HG02571 (cell line): Measurements from ENCODE around the gene TPSD1.
"Not testable (repeated sequence)": the region's sequence is repeated elsewhere in the genome, so short reads cannot be mapped to it uniquely, and the experiment has no call there.

Experiments used
- ATAC-seq: cut with Tn5 transposase; IDR thresholded peaks from one replicate; pipeline ENCODE4 v1.9.1; 2021; ENCODE audit warnings: mild to moderate bottlenecking, moderate library complexity; ENCODE audit not compliant: unreplicated experiment

Gene TPSD1

DNA sequence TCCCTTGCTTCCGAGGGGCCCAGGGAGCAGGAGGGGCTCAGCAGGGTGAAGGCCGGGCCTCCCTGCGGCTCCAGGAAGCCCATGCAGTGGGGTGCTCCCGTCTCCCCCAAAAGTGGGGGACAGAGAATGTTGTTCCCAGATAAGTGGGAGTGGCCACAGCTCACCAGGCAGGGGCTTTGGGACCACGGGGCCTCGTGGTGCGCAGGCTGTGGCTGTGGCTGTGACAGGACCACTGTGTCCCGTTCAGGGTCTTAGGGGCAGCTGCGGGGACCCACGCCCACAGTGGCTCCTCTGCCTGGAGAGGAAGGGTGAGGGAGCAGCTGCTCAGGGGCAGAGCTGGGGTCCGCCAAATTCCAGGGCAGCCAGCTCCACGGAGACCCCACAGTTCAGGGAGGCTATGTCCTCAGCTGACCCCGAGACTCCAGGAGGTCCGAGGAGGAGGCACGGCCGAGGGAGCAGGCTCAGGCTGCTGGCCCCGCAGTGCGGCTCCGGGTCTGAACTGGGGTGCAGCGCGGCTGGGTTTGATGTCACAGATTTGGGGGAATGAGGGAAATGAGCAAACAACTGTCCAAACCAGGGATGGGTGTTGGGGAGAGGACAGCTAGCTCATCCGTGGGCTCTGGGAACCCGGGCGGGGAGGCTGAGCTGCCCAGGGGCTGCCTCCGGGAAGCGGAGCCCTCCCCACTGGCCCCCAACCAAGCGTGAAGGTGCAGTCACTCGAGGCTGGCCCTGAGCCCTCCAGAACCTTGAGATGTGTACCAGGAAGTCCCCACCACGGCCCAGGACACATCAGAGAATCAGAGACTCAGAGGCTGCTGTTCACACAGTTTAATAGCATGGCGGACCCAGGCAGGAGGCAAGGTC is 23.4 kb downstream of the TPSD1 start:
- ATAC-seq: no peak

DNA sequence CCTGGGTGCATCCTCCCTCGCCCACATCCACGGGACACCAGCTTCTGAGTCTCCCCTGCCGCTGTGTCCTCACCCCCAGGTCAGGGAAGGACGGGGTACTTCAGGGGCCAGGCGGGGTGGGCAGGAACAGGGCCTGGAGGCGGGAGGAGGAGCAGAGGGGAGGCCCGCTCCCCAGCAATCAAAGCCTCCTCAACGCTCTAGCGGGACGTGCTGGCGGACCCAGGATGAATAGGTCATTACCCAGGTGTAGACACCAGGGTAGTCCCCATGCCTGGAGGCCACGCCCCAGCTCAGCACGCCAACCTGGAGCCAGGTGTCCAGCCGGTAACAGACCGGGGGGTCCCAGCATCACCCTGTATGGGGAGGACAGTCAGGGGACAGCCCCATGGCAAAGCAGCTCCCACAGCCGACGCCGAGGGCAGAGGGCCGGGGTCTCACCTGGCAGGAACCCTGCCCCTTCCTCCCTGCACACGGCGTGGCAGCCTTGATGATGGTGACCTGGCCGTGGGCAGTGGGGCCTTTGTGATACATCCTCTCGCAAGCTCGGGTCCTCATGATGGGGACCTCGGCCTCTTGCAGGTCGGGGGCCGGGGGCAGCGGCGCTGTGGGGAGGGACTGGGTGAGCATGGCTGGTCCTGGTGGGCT is 24.2 kb downstream of the TPSD1 start:
- no peak for ATAC-seq

DNA sequence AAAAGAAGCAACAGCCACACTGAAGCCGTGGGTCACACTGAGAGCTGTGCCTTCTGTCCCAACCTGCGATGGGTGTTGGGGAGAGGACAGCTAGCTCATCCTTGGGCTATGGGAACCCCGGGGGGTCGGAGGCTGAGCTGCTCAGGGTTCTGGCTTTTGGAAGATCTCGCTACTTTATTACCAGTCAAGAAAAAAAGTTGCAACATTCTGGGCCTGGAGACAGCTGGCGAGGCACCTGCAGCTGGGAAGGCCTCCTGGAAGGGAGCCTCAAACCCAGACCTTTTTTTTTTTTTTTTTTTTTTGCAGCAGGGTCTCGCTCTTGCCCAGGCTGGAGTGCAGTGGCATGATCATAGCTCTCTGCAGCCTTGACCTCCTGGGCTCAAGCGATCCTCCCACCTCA is 24.9 kb downstream of the TPSD1 start:
- ATAC-seq: no peak

- ATAC-seq: no peak
Measured at GRCh38 chr16:1281517-1281916, 25.6 kb downstream of the TPSD1 start.

DNA sequence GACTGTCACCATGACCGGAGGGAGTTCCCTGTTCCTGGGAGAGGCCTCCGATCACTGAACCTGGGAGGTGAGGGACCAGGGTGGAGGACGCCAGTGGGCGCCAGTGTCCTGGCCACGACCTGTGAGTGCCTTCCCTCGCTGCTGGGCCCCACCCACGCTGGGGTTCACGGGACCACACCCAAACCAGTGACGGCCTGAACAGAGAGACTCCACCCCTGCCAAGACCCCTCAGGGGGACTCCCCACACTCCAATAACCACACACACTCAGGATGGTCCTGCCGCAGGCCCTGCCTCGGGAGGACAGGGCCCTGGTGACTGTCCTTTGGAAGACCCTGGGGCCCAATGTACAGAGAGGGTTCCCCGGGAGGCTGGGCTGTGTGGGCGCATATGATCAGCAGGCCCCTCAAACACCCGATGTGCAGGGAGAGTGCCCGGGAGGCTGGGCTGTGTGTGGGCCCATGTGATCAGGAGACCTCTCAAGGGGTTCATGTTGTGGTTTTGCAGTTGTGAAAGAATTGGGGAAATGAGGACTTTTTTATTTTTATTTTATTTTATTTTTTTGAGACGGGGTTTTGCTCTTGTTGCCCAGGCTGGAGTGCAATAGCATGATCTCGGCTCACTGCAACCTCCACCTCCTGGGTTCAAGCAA is 26.6 kb downstream of the TPSD1 start:
- ATAC-seq: no peak

DNA sequence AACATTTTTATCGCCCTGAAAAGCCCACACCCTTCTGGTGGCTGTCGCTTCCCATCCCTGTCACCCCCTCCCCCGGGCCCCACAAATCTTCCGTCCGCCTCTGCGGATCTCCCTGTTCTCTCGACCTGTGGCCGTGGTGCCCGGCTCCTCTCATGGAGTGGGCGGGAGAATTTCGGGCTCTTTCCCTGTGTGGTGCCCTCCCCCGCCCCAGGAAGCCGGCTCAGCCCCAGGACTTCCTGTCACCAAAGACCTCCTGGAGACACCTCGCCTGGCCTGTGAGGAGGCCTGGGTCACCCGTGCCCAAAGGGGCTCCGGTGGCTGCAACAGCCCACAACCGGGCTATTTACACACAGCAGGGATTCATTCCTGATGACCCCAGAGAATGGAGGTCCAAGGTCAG is 27.4 kb downstream of the TPSD1 start:
- no peak for ATAC-seq

GRCh38 chr16:1283996-1284616 is 28.2 kb downstream of the TPSD1 start:
- no peak for ATAC-seq

- ATAC-seq: no peak
Measured at GRCh38 chr16:1285669-1286512, 30.0 kb downstream of the TPSD1 start.

DNA sequence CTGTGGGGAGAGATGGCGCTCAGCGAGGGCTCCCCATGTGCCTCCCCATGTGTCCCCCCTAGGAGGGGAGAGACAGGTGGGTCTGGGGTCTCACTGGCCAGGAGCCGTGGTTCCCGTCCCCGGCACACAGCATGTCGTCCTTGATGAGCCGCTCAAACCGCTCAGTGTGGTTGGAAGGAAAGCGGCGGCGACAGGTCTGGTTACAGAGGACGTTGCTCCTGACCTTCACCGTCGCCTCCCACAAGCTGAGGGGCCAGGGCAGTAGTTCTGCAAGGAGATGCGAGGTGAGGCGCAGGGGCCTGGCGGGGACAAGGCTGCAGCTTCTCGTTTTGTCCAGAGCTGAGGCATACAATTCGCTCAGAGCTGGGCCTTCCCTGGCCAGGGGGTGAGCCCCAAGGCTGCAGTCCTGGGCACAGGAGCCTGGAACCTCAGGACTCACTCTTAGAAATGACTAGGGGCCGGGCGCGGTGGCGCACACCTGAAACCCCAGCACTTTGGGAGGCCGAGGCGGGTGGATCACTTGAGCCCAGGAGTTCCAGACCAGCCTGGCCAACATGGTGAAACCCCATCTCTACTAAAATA is 30.7 kb downstream of the TPSD1 start:
- ATAC-seq: no peak

DNA sequence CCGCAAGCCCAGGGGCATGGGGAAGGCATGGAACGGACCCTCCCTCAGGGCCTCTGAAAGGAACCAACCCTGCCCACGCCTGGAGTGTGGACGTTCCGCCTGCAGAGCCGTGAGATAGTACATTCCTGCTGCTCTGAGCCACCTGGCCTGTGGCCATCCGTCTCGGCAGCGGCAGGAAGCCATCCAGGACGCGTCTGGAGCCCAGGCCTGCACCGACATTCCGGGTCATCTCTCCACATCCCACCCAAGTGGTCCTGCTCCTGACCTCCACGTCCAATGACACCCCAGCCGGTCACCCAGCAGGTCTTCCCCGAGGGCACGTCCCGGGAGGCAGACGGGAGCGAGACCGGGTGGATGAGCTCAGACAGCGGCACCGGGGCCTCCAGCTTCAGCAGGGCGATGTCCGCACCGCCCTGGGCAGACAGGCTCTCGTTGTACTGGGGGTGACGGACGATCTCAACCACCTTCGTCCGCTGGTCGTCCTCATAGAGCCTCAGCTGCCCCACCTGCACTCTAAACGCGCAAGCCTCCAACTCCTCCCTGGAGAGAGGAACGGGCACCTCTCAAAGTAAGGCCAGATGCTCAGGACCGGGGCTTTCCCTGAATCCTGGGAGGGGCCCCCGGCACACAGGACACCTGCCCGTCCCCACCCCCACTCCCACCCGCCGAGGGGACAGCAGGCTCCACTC is 32.3 kb downstream of the TPSD1 start:
- no peak for ATAC-seq

- no peak for ATAC-seq
Measured at GRCh38 chr16:1288813-1289476, 33.1 kb downstream of the TPSD1 start.

- no peak for ATAC-seq
Measured at GRCh38 chr16:1289477-1289866, 33.6 kb downstream of the TPSD1 start.

DNA sequence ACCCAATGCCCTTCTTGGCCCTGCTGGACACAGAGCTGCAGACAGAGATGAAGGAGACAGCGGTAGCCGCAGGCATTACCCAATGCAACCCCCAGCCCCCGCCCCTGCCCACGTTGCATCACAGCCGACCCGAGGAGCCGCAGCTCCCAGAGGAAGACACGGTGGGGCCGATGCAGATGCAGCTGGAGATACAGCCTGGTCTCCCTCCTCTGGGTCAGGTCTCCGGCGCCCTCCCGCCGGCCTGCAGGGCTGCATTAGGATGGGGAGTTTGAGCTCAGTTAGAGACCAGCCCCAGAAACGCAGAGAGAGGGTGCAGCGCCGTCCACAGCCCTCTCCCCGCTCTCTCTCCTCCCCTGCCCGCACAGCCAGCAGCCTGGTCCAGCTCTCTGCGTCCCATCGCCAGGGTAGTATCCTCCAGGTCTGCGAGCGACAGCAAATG is 34.2 kb downstream of the TPSD1 start:
- ATAC-seq: no peak

- no peak for ATAC-seq
Measured at GRCh38 chr16:1290860-1291575, 35.1 kb downstream of the TPSD1 start.

- ATAC-seq: no peak
Measured at GRCh38 chr16:1291576-1291974, 35.7 kb downstream of the TPSD1 start.

DNA sequence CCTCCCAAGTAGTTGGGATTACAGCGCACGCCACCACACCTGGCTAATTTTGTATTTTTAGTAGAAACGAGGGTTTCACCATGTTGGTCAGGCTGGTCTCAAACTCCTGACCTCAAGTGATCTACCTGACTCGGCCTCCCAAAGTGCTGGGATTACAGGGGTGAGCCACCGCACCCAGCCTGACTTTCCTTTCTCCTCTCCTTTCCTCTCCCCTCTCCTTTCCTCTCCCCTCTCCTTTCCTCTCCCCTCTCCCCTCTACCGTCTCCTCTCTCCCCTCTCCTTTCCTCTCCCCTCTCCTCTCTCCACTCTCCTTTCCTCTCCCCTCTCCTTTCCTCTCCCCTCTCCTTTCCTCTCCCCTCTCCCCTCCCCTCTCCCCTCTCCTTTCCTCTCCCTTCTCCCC is 36.3 kb downstream of the TPSD1 start:
- ATAC-seq: not testable (repeated sequence)

GRCh38 chr16:1292808-1293207 is 36.9 kb downstream of the TPSD1 start:
- ATAC-seq: not testable (repeated sequence)

GRCh38 chr16:1293921-1294656 is 38.2 kb downstream of the TPSD1 start:
- no peak for ATAC-seq
